Peyer's patch (tissue), 4 donors: ENCODE results near the gene TBL3. TPM values are rescaled to one million over a fixed set of nuclear protein-coding genes. Genes with fewer than 3 reads are reported as not detected.

Experiments
- DNase-seq, 3 donors: peaks; one replicate each; pipeline ENCODE4 v3.0.0-alpha.2; 2017 to 2019
- H3K27ac ChIP-seq, 4 donors: fragments of 200-600 bp; sonication (generic); one replicate each; pipeline ENCODE4 v1.5.1; 2016 to 2019
- H3K27me3 ChIP-seq, 2 donors: fragments of 200-600 bp; sonication (generic); one replicate each; pipeline ENCODE4 v1.5.1; 2019
- H3K36me3 ChIP-seq, 3 donors: fragments of 200-600 bp; sonication (generic); one replicate each; pipeline ENCODE4 v1.5.1; 2016 to 2019
- H3K4me1 ChIP-seq, 4 donors: fragments of 200-600 bp; sonication (generic); one replicate each; pipeline ENCODE4 v1.5.1; 2016 to 2019
- H3K4me3 ChIP-seq, 4 donors: fragments of 200-600 bp; sonication (generic); 1 replicate in 3 of 4; 2 replicates in 1 of 4; pipeline ENCODE4 v1.5.1; 2016 to 2019; ENCODE audit warnings: mild to moderate bottlenecking in 1 of 4
- H3K9me3 ChIP-seq, 4 donors: fragments of 200-600 bp; sonication (generic); one replicate each; pipeline ENCODE4 v1.5.1; 2016 to 2019; ENCODE audit warnings: mild to moderate bottlenecking in 1 of 4
- CTCF ChIP-seq, 6 experiments: fragments of 450-650 bp in 4 of 6; fragments of 200-600 bp in 2 of 6; sonication (generic) in 1 of 6; IDR thresholded peaks; one replicate each; pipeline ENCODE4 v1.5.1; 2017 to 2019; ENCODE audit warnings: antibody characterized with exemption in 6 of 6, mild to moderate bottlenecking in 3 of 6, moderate library complexity in 1 of 6
- POLR2A ChIP-seq, 2 donors: fragments of 450-650 bp; IDR thresholded peaks; one replicate each; pipeline ENCODE4 v1.5.1; 2017; ENCODE audit warnings: antibody characterized with exemption in 2 of 2, mild to moderate bottlenecking in 2 of 2, moderate library complexity in 2 of 2
- total RNA-seq, 4 donors: library from RNA; depleted of rRNA; stranded (reverse); fragments of >200 nt; gene quantifications; one replicate each; pipeline ENCODE4 v1.1.0, GENCODE V29; 2016

The TBL3 gene
- total RNA-seq, 4 donors from 2014 or later = 19.8 to 50.8 (median 39.1) TPM

DNA sequence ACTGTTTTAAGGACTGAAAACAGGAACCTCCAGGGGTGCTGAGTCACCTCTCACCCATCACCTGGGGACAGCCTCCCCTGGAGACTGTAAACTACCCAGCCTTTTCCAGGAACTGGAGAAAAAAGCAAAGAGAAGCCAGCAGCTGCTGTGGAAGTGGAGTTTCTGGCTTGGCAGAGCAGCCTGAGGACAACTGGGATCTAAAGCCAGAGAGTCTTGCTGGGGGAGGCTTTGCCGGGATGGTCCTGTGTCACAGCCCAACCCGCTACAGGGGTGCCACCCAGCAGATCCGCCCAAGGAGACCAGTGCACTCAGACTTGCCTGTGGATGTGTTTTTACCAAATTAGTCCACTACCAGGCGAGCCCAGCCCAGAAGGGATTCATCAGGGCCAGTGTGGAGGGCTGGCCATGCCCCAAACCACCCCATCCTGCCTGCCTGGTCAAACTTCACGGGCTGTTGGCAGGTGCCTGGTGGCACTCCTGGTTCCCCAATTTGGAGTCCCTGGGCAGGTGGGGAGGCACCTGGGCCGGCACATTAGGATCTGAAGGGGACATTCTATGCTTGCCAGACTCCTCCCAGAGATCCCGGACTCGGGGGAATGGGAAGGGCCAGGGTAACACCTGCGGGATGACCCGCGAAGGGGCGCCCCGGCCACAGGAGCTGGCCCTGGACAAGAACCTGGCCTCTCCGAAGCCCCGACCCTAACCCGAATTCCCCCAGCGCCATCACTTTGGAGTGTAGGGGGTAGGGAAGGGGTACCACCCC, 29.6 kb upstream of the TBL3 start:
- Histone ChIP-seq H3K36me3 (peaks cover 0 to 32% (median 0%) of the 10 kb centered on the region in 3 donors), H3K4me3 (peak overlapping the region; percentile 57 to 87 (median 78)), H3K9me3 (no peaks in the 10 kb centered on the region), H3K27ac (peak overlapping the region; percentile 60 to 81 (median 78)), H3K27me3 (no peaks in the 10 kb centered on the region), H3K4me1 (peaks cover 5 to 37% (median 15%) of the 10 kb centered on the region in 4 donors)
- no peak for TF ChIP-seq POLR2A (IDR thresholded peaks at IDR 0.05)
- TF ChIP-seq CTCF (IDR thresholded peaks at IDR 0.05) = no peak
- peak in 1 of 3 donors; percentile 40 for DNase-seq

- Histone ChIP-seq H3K36me3 (peaks cover 0 to 26% (median 0%) of the 10 kb centered on the region in 3 donors), H3K4me3 (peak within 1 kb of the TSS; percentile 57 to 87 (median 78)), H3K9me3 (no peaks in the 10 kb centered on the region), H3K4me1 (peaks cover 5 to 37% (median 15%) of the 10 kb centered on the region in 4 donors), H3K27ac (peak within 1 kb of the TSS; percentile 60 to 81 (median 78)), H3K27me3 (no peaks in the 10 kb centered on the region)
- TF ChIP-seq POLR2A (IDR thresholded peaks at IDR 0.05) (peak; percentile 94 to 97), CTCF (IDR thresholded peaks at IDR 0.05) (peak in 2 of 6 experiments; percentile 12 to 20)
- DNase-seq = peak; percentile 100
These were observed 28.8 kb upstream of the TBL3 start, which contains the start of gene MSRB1 for GRCh38 chr16:1942810-1943726. MSRB1 (minus strand) TSS chr16:1943199; CDS start chr16:1943156, 43 bp downstream.

- Histone ChIP-seq H3K27ac (no peak overlapping the region), H3K4me3 (no peak overlapping the region), H3K36me3 (peaks cover 0 to 11% (median 0%) of the 10 kb centered on the region in 3 donors), H3K27me3 (no peaks in the 10 kb centered on the region), H3K9me3 (no peaks in the 10 kb centered on the region), H3K4me1 (peaks cover 5 to 32% (median 14%) of the 10 kb centered on the region in 4 donors)
- no peak for TF ChIP-seq CTCF (IDR thresholded peaks at IDR 0.05)
- TF ChIP-seq POLR2A (IDR thresholded peaks at IDR 0.05) = no peak
- DNase-seq = no peak
These were observed 27.1 kb upstream of the TBL3 start for GRCh38 chr16:1944612-1945199.

DNA sequence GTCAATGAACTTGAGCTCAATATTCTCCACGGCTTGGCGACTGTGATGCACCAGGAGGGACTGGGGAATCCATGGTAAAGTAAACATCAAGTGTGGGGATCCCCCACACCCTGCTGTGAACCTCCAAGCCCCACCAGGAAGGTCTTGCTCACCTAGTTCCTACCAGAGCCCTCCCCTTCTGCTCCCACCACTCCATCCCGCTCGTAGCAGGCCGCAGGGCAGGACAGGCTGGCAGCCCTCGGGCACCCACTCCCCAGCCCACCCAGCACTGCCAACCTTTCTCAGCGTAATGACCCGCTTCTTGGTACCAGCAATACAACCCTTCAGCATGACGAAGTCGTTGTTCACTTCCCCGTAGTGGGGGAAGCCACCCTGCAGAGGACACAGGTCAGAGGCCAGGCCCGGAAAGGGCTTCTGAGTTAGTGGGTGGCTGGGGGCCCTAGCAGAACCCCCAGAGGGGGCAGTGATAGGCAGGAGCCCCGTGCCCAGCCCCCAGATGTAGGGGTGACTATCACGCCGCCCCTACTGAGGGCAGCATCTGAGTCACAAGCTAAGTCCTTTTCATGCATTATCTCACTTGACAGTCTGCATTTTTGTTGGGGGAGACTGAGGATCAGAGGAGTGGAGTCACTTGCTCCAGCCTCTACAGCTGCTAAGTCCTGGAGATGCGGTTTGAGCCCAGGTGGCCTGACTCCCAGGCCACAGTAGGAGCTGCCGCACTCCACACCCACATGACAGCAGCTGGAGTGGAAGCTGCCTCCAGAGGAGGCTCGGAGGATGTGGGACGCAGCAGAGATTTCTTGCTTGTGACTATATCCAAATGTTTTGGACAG, 26.1 kb upstream of the TBL3 start:
- H3K27ac ChIP-seq = no peak overlapping the region
- peaks cover 5 to 22% (median 12%) of the 10 kb centered on the region in 4 donors for H3K4me1 ChIP-seq
- no peaks in the 10 kb centered on the region for H3K9me3 ChIP-seq
- no peak for TF ChIP-seq POLR2A (IDR thresholded peaks at IDR 0.05)
- TF ChIP-seq CTCF (IDR thresholded peaks at IDR 0.05) = no peak
- no peaks in the 10 kb centered on the region for H3K27me3 ChIP-seq
- no peak for DNase-seq
- no peak overlapping the region for H3K4me3 ChIP-seq
- peaks cover 0 to 2% (median 0%) of the 10 kb centered on the region in 3 donors for H3K36me3 ChIP-seq
